HG03135 (cell line): Measurements from ENCODE around the gene MYH13.
"Not testable (repeated sequence)": the region's sequence is repeated elsewhere in the genome, so short reads cannot be mapped to it uniquely, and the experiment has no call there.

ENCODE experiments used
- ATAC-seq: cut with Tn5 transposase; IDR thresholded peaks from one replicate; pipeline ENCODE4 v1.9.1; 2021; ENCODE audit warnings: mild to moderate bottlenecking, moderate library complexity; ENCODE audit not compliant: unreplicated experiment

MYH13 gene

GRCh38 chr17:10306585-10306984, 66.2 kb downstream of the MYH13 start:
- ATAC-seq = no peak

DNA sequence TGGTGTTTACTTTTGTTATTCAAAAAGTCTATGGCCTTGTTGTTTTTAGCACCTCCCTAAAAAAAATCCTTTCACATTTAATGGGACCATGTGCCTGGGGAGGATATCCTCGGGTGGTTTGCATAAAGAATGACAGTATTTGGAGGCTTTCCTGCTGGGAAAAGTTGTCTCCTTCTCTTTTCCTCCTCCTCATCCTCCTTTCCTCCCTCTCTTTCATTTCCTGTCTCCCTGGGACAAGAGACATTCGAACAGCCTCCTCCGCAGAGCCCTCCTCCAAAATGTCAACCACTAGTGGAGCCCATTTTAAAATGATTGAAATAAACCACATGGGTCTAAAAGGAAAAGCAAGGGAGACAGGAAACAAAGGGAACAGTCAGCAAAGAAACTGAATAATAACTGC, 67.4 kb downstream of the MYH13 start:
- no peak for ATAC-seq

DNA sequence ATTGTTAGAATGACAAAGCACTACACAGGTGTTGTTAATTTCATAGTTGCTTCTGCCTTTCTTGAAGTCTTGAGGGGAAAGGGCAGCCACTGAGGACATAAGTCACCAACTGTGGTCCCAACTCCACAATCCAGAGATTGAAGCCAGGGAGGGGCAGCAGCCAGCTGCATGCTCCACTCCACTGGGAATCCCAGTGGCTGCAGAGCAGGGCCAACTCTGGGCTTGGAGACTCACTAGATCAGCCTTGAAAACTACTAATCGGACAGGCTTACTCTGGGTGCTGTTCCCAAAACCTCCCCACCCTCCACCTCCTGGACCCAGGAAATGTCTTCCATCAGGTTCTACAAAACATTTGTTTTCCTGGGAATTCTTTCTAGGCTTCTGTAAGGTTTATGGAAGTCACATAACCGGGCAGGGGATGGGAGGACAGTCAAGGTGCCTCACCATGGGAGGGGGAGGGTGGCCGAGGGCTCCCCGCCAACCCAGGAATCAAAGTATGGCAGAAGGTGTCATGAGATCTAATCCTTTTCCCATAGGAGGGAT, 68.0 kb downstream of the MYH13 start:
- no peak for ATAC-seq

GRCh38 chr17:10297691-10298090, 75.1 kb downstream of the MYH13 start:
- ATAC-seq = no peak

GRCh38 chr17:10295728-10296343, 77.0 kb downstream of the MYH13 start:
- ATAC-seq = no peak

GRCh38 chr17:10294180-10294579, 78.6 kb downstream of the MYH13 start:
- ATAC-seq = no peak

DNA sequence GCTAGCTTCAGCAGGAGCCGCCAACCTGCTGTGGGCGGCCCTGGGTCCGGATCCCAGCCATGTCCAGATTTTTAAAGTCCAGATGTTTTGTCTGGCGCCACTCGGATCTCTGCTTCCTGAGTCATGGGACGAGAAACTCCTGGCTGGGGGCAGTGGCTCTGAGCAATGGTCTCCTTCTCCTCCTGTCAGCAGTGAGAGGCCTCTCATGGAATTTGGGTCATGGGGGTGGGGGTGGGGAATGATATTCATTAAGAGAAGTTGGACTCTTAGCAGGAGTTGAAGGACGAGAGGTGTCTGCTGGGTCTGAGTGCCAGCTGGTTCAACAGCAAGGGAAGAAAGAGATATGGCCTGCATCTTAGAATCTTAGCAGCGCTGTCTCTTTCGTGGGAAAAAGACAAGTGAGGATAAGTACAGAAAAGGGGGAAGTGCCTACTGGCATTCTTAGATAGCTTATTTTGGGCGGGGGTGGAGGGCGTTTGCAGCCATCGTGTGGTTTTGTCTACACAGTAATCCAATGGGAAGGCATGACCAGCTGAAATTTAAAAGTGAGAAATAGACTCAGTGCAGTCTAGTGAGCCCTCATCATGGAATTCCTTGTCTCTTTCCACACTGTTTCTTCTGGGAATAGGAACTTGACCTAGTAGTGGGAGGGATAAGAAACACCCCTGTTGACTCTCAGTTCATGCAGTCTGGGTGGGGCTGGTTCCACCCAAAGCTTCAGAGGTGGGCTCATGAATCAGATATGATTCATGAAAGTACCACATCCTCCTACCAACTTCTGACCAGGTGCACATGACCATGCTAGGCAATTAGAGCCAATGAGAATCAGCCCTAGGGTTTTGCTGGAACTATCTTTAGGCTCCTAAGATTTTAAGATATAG, 80.5 kb downstream of the MYH13 start:
- no peak for ATAC-seq

GRCh38 chr17:10291576-10291975, 81.2 kb downstream of the MYH13 start:
- ATAC-seq = not testable (repeated sequence)

- no peak for ATAC-seq
Measured at GRCh38 chr17:10290041-10290440, 82.8 kb downstream of the MYH13 start.

DNA sequence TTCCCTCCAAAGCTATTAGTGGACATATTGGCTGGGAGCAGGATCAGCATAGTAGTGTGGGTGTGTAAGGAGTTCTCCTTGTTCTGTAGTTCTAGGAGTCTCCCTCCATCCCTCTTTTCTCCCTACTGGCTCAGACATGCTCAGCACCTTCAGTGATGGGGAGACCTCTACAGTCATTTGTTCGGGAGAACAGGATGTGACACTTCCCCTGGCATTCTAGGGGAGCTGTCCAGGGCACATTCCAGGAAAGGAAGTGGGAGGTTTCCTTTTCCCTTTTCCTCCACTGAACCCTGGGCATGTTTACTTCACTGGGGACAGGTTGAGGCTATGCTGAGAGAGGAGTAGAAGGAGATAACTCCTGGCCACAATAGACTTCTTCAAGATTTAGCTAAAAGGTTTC, 86.5 kb downstream of the MYH13 start:
- no peak for ATAC-seq

- ATAC-seq = no peak
Measured at GRCh38 chr17:10285896-10286295, 86.9 kb downstream of the MYH13 start.

- ATAC-seq = no peak
Measured at GRCh38 chr17:10280068-10280467, 92.7 kb downstream of the MYH13 start.

DNA sequence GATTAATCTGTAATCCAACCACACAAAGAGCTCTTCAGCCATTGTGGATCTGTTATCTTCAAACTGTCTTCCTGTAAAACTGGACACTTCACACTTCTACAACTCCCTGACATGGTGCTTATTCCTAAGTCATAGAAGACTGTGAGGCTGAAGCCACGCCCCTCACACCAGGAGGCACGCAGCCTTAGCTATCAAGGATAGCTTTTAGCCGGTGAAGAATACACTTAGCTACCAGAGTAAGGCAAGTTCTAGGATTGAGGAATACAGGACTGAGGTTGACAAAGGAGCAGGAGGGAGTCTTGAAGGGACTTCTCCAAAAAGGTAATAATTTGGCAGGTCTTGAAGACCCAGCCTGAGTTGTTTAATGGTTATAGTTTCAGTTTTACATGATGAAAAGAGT, 94.6 kb downstream of the MYH13 start:
- no peak for ATAC-seq

GRCh38 chr17:10276436-10276835, 96.4 kb downstream of the MYH13 start:
- ATAC-seq = no peak

DNA sequence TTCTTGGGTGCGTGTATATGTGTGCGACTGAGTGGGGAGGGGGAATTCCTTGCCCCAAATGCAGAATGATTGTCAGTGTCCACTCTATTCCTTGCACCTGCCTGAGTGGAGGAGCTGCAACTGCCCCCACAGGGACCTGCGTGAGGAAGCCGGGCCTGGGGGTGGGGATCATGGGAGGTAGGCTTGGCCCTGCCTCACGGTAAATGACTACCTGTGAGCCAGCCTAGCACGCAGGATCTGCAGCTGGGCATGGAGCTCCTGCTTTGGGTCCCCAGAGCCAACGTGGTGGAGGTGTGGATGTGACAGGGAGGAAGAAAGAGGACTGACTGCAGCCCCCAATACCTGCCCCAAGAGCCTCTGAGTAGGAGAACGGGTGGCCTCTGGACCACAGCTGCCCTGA, 97.4 kb downstream of the MYH13 start:
- no peak for ATAC-seq

DNA sequence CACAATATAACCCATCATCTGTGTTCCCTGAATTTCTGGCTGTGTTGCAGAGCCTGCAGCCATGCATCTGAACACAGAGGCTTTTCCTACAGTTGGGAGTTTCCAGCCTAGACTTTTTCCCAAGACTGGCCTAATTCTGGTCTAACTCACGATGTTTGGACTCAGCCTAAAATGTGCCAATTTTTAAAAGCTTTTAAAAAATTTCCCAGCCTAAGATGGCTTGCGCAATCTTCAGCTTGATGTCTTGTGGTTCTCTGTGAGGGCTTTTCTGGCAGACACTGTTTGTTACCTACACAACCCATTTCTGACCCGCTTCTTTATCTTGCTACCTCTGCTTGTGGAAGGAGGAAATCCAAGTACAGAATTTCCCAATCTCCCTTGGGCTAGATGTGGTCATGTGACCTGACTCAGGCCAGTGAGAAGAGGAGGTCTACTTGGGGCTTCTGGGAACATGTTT, 101.7 kb downstream of the MYH13 start:
- ATAC-seq = no peak

DNA sequence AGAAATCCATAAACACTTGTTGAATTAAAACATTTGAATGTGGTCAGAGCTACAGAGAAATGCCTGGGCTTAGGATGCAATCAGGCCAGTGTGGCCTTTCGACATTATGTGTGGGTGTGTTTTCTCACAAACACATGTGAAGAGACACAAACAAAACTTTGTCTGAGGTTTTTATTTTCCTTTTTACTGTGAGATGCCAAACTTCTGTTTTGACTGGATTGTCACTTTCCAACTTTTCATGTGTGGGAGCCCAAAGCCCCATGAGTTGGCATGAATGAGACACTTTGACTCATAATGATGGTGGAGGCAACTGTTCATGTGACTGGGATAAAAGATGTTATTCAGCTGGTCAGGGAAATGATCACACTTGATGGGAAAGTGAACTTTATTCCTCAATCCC, 102.5 kb downstream of the MYH13 start:
- ATAC-seq = no peak

DNA sequence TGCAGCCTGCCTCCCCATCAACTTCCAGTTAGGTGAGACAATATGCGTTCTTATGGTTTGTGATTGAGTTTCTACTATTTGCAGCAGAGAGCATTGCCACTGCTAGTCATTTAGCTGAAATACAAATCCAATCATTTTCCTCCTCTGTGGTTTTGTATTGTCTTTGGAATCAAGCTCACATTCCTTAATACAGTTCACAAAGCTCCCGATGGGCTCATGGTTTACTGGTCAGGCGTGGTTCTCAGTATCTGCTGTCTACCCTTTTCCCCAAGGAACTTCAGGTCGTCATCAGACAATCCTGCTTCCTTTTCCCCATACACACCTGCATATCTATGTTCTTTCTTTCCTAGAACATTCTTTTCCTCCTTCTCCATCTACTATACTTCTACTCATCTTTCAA, 104.8 kb downstream of the MYH13 start:
- no peak for ATAC-seq

DNA sequence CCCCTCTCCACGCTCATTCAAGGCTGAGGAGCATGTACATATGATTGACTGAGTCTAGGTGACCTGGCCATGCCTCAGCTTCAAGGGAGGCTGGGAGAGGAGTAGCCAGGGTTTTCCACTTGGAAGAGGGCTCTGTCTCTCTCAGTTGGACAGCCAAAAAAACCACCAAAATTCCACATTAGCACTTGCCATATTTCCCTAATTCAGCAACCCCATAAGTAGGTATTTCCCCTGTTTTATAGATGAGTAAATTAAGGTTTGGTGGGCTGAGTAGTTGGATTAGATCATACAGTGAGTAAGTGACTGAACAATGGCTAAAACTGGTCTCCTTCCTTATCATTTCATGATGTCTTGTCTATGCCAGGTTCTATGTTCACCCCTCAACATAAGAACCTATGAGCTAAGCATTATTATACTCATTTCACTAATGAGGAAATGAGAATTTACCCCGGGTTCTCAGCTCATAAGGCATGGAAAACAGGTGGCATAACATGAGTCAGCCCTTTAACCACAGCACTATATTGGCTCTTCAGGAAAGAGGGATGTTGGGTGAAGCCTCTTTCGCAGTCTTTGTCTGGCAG, 106.4 kb downstream of the MYH13 start:
- ATAC-seq = no peak

DNA sequence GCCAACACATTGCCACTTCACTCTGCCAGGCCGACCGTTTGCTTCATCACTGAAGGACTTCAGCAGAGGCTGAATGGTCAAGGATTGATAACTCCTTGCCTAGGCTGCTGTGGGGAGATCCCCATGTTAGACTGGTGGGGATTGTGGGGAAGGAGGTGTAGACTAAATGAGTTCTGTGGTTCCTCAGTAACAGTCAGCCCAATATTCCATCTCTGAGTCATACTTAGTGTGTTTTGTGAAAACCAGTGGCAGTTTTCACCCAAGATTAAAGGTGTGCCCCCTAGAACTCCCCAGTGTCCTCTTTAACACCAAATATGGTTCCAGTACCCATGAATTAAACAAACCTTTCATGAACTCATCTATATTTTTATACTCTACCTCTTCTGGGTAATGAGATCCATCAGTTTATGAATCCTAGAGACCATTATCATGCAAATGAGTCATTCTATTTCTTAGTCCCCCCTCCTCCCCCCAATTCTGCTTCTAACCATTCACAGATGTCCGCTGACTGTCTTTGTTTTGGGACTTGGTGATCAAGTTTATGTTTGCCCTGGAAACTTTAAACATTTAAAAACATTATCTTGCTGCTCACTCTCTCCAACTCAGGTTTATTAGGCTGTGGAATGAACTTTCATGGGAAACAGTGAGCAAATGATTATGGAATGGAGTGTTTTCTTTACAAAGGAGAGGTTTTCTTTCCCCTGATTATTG, 107.6 kb downstream of the MYH13 start:
- ATAC-seq = no peak

- ATAC-seq = no peak
Measured at GRCh38 chr17:10264051-10264450, 108.8 kb downstream of the MYH13 start.
